GM19351 (cell line): ENCODE results near the gene ABCG4.
"Not testable (repeated sequence)": the region's sequence is repeated elsewhere in the genome, so short reads cannot be mapped to it uniquely, and the experiment has no call there.

Experiments used
- ATAC-seq: cut with Tn5 transposase; IDR thresholded peaks from one replicate; pipeline ENCODE4 v1.9.1; 2021; ENCODE audit warnings: mild to moderate bottlenecking, moderate library complexity; ENCODE audit not compliant: unreplicated experiment

ABCG4 gene

GRCh38 chr11:119149018-119149785 is at the start of gene ABCG4:
TSS of gene ABCG4 (plus strand) at chr11:119149052. CDS start at chr11:119149966, 914 bp downstream.
- ATAC-seq: no peak

- no peak for ATAC-seq
These were observed 49.1 kb upstream of the ABCG4 start for GRCh38 chr11:119099711-119100110.

- no peak for ATAC-seq
These were observed 48.4 kb upstream of the ABCG4 start for GRCh38 chr11:119100246-119100970.

- ATAC-seq: peak; percentile 31
These were observed 47.7 kb upstream of the ABCG4 start for GRCh38 chr11:119100994-119101758.

GRCh38 chr11:119101759-119102423 is 47.0 kb upstream of the ABCG4 start, which contains the start of gene DPAGT1:
TSS of gene DPAGT1 (minus strand) at chr11:119101853. CDS start at chr11:119101655, 198 bp downstream.
- peak; percentile 79 for ATAC-seq

- ATAC-seq: not testable (repeated sequence)
These were observed 45.6 kb upstream of the ABCG4 start for GRCh38 chr11:119103161-119103664.

GRCh38 chr11:119103793-119104192 is 45.1 kb upstream of the ABCG4 start:
- no peak for ATAC-seq

GRCh38 chr11:119106564-119107537 is 42.0 kb upstream of the ABCG4 start, which contains the start of gene C2CD2L:
TSS of gene C2CD2L (plus strand) at chr11:119107344. CDS start at chr11:119107742, 398 bp downstream.
- peak; percentile 74 for ATAC-seq

GRCh38 chr11:119107538-119108145 is 41.2 kb upstream of the ABCG4 start:
- peak; percentile 12 for ATAC-seq

GRCh38 chr11:119108146-119108856 is 40.6 kb upstream of the ABCG4 start:
- ATAC-seq: no peak

- no peak for ATAC-seq
These were observed 40.0 kb upstream of the ABCG4 start for GRCh38 chr11:119108857-119109221.

GRCh38 chr11:119109843-119110242 is 39.0 kb upstream of the ABCG4 start:
- ATAC-seq: no peak

GRCh38 chr11:119110439-119110838 is 38.4 kb upstream of the ABCG4 start:
- no peak for ATAC-seq

GRCh38 chr11:119111361-119111925 is 37.4 kb upstream of the ABCG4 start:
- no peak for ATAC-seq

GRCh38 chr11:119112314-119113020 is 36.4 kb upstream of the ABCG4 start:
- no peak for ATAC-seq

GRCh38 chr11:119113716-119114115 is 35.1 kb upstream of the ABCG4 start:
- no peak for ATAC-seq

GRCh38 chr11:119114351-119114750 is 34.5 kb upstream of the ABCG4 start:
- ATAC-seq: no peak
